Esophagus muscularis mucosa (tissue), 3 donors: ENCODE results near the gene GRIN3B.

Experiments
- POLR2AphosphoS5 ChIP-seq, 2 donors: sonication (generic); formaldehyde crosslinking; IDR thresholded peaks; one replicate each; pipeline ENCODE4 v1.6.1; 2017; ENCODE audit warnings: antibody characterized with exemption in 2 of 2
- TF ChIP-seq, protein P1 (sequence below), 3 experiments: fragments of 200-600 bp in 2 of 3; fragments of 450-650 bp in 1 of 3; sonication (generic) in 2 of 3; IDR thresholded peaks; one replicate each; pipeline ENCODE4 v1.5.1; 2017 to 2019; ENCODE audit warnings: antibody characterized with exemption in 3 of 3, mild to moderate bottlenecking in 2 of 3, moderate library complexity in 1 of 3

DNA sequence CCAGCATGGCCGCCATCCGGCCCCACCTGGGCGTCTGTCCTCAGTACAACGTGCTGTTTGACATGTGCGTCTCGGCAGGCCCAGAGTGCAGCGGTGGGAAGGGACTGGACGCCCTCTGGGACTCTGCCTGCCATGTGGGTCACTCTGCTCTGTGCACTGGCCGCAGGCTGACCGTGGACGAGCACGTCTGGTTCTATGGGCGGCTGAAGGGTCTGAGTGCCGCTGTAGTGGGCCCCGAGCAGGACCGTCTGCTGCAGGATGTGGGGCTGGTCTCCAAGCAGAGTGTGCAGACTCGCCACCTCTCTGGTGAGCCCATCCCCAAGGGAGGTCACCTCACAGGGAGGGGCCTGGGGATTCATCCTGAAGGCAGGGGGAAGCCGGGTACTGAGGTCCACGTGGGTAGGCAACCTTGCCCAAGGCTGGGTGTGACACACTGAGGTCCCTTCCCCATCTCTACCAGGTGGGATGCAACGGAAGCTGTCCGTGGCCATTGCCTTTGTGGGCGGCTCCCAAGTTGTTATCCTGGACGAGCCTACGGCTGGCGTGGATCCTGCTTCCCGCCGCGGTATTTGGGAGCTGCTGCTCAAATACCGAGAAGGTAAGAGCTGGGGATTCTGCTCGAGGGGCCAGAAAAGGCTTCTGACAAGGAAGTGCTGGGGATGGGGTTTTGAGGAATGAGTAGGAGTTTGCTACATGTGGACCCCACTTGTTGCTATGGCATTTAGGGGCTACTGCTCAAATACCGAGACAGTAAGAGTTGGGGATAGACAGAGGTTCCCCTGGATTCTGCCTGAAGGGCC is 51.0 kb downstream of the GRIN3B start:
- TF ChIP-seq, protein P1, sequence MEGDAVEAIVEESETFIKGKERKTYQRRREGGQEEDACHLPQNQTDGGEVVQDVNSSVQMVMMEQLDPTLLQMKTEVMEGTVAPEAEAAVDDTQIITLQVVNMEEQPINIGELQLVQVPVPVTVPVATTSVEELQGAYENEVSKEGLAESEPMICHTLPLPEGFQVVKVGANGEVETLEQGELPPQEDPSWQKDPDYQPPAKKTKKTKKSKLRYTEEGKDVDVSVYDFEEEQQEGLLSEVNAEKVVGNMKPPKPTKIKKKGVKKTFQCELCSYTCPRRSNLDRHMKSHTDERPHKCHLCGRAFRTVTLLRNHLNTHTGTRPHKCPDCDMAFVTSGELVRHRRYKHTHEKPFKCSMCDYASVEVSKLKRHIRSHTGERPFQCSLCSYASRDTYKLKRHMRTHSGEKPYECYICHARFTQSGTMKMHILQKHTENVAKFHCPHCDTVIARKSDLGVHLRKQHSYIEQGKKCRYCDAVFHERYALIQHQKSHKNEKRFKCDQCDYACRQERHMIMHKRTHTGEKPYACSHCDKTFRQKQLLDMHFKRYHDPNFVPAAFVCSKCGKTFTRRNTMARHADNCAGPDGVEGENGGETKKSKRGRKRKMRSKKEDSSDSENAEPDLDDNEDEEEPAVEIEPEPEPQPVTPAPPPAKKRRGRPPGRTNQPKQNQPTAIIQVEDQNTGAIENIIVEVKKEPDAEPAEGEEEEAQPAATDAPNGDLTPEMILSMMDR (IDR thresholded peaks at IDR 0.05), result no peak
- no peak for TF ChIP-seq POLR2AphosphoS5 (IDR thresholded peaks at IDR 0.05)
